ENCODE data around the gene DAB1.

DAB1 gene

DNA sequence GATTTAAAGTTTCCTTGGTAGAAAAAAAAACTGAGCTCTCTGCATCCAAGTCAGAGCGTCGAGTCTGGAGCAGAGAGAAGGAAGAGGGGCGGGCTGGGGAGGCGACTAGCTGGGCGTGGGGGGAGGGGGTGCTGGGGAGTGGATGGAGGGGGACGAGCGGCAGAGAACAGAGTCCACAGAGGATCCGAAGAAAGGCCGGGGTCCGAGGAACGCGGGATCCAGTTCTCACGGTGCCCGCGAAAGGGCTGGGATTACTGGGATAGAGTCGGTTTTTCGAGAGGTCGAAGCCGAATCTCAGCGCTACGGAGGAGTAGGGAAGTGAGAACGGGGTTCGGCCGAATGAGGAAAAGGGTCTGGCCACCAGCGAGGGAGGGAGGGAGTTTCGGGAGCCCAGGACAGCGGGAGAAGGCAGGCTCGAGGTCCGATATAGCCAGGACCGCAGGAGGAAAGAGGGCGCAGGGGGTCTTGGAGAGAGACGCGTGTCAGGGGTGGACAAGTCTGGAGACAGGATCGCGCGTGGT lies 665 bp downstream of the DAB1 start:
- peak overlapping the region; percentile 95 for H2AFZ ChIP-seq (ENCODE audit: low read length)
- peak overlapping the region; percentile 96 for H3K18ac ChIP-seq (ENCODE audit: low read length)
- no peaks in the 10 kb centered on the region for H3K9me3 ChIP-seq (replicated peaks in 1 of 2; ENCODE audit: control insufficient read depth in 2 of 2, insufficient read depth in 1 of 2, low read depth in 1 of 2, low read length in 2 of 2)
- peak overlapping the region; percentile 62 to 90 for H3K4me3 ChIP-seq (ENCODE audit: low read length in 2 of 2)
- no peak overlapping the region for H2BK120ac ChIP-seq (ENCODE audit: low read depth, low read length)
- no peak overlapping the region for H4K8ac ChIP-seq (ENCODE audit: low read depth, low read length)
- no peaks in the 10 kb centered on the region for H3K36me3 ChIP-seq (replicated peaks in 1 of 2; ENCODE audit: control insufficient read depth in 2 of 2, insufficient read depth in 2 of 2, low read length in 2 of 2)
- peak overlapping the region; percentile 60 for H3K27ac ChIP-seq (replicated peaks; ENCODE audit: low read length)
- H3K79me1 ChIP-seq (ENCODE audit: low read depth, low read length) = peaks cover 2% of the 10 kb centered on the region
- H3K27me3 ChIP-seq (ENCODE audit: control insufficient read depth in 3 of 3, insufficient read depth in 3 of 3, low read depth in 1 of 3, low read length in 3 of 3) = peaks cover 0 to 2% (median 0%) of the 10 kb centered on the region in 3 experiments
- peak overlapping the region; percentile 99 for H3K4me2 ChIP-seq (ENCODE audit: insufficient read depth, low read length, poor library complexity, severe bottlenecking)
- H2BK12ac ChIP-seq (ENCODE audit: low read length) = no peak overlapping the region
- H2AK5ac ChIP-seq (ENCODE audit: low read depth, low read length) = peak overlapping the region; percentile 20
- H2BK5ac ChIP-seq (ENCODE audit: low read length) = peak overlapping the region; percentile 91
- peak overlapping the region; percentile 1 for H3K14ac ChIP-seq (ENCODE audit: low read length)
- peaks cover 2% of the 10 kb centered on the region in 2 donors for H3K4me1 ChIP-seq (ENCODE audit: control insufficient read depth in 2 of 2, insufficient read depth in 1 of 2, low read depth in 1 of 2, low read length in 2 of 2)
- peak; percentile 54 for DNase-seq (ENCODE audit: low spot score)
- no peak overlapping the region for H4K91ac ChIP-seq (ENCODE audit: low read depth, low read length, poor library complexity)
- no CpG with 5 or more reads among the region's 36 CpGs for WGBS, 2 donors (ENCODE audit: extremely low coverage in 2 of 2, insufficient read length in 2 of 2, insufficient replicate concordance in 1 of 2)
- peak overlapping the region; percentile 55 for H3K4ac ChIP-seq (ENCODE audit: low read length)
- H2BK15ac ChIP-seq (ENCODE audit: low read length) = no peak overlapping the region
- peak overlapping the region; percentile 91 for H3K9ac ChIP-seq (ENCODE audit: low read depth, low read length, poor library complexity)
- H3K23ac ChIP-seq (ENCODE audit: low read depth, low read length, poor library complexity) = peak overlapping the region; percentile 71

DNA sequence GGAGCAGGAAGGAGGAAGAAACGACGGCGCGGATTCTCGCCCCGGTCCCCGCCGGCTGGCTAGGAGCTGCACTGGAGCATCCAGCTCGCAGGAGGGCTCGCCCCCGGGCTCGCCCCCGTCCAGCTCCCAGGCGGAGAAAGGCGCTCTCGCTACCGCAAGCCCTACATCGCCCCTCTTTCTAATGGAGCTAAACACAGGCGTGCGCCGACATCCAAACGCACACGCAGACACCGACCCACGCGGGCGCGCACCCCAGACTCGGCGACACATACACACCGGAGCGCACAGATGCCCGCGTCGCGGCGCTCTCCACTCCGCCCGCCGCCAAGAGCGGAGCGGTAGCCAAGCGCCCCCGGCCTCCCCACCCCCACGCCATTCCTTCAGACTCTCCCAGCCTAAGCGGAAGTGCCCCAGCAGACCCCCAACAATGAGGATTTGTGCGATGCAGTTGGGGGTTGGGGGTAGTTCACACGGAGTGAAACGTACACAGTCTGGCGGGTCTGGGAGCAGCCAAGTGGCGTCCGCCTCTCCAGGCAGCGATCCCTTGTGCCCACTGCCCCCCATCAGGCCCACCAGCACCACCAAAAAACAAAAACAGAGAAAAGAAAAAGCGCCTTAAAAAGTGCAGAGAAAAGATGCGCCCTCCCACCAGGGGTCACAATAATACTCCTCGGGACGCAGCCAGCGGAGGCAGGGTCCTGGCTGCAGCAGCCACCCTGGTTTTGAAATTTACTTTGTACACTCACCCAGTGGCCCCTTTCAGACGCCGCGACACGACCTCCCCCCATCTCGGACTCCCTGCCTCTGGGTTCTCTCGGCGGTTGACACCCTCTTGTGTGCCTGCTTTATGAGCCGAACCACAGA lies 1.4 kb downstream of the DAB1 start:
- Histone ChIP-seq H3K14ac (ENCODE audit: low read length) (no peak overlapping the region), H3K9me3 (replicated peaks in 1 of 2; ENCODE audit: control insufficient read depth in 2 of 2, insufficient read depth in 1 of 2, low read depth in 1 of 2, low read length in 2 of 2) (no peaks in the 10 kb centered on the region), H3K4me2 (ENCODE audit: insufficient read depth, low read length, poor library complexity, severe bottlenecking) (peak overlapping the region; percentile 99), H3K27me3 (ENCODE audit: control insufficient read depth in 3 of 3, insufficient read depth in 3 of 3, low read depth in 1 of 3, low read length in 3 of 3) (peaks cover 0 to 2% (median 0%) of the 10 kb centered on the region in 3 experiments), H2AK5ac (ENCODE audit: low read depth, low read length) (peak overlapping the region; percentile 8), H3K18ac (ENCODE audit: low read length) (peak overlapping the region; percentile 96), H3K4ac (ENCODE audit: low read length) (peak overlapping the region; percentile 32), H2BK120ac (ENCODE audit: low read depth, low read length) (peak overlapping the region; percentile 54), H2AFZ (ENCODE audit: low read length) (peak overlapping the region; percentile 95), H3K4me3 (ENCODE audit: low read length in 2 of 2) (peak overlapping the region; percentile 62 to 90), H3K4me1 (ENCODE audit: control insufficient read depth in 2 of 2, insufficient read depth in 1 of 2, low read depth in 1 of 2, low read length in 2 of 2) (peaks cover 2% of the 10 kb centered on the region in 2 donors), H2BK5ac (ENCODE audit: low read length) (peak overlapping the region; percentile 63), H2BK15ac (ENCODE audit: low read length) (peak overlapping the region; percentile 86), H2BK12ac (ENCODE audit: low read length) (no peak overlapping the region), H3K23ac (ENCODE audit: low read depth, low read length, poor library complexity) (peak overlapping the region; percentile 71), H4K8ac (ENCODE audit: low read depth, low read length) (no peak overlapping the region), H3K36me3 (replicated peaks in 1 of 2; ENCODE audit: control insufficient read depth in 2 of 2, insufficient read depth in 2 of 2, low read length in 2 of 2) (no peaks in the 10 kb centered on the region), H3K9ac (ENCODE audit: low read depth, low read length, poor library complexity) (peak overlapping the region; percentile 91), H3K27ac (replicated peaks; ENCODE audit: low read length) (peak overlapping the region; percentile 56), H3K79me1 (ENCODE audit: low read depth, low read length) (peaks cover 5% of the 10 kb centered on the region), H4K91ac (ENCODE audit: low read depth, low read length, poor library complexity) (no peak overlapping the region)
- DNase-seq (ENCODE audit: low spot score) = peak; percentile 63
- no CpG with 5 or more reads among the region's 66 CpGs for WGBS, 2 donors (ENCODE audit: extremely low coverage in 2 of 2, insufficient read length in 2 of 2, insufficient replicate concordance in 1 of 2)

DNA sequence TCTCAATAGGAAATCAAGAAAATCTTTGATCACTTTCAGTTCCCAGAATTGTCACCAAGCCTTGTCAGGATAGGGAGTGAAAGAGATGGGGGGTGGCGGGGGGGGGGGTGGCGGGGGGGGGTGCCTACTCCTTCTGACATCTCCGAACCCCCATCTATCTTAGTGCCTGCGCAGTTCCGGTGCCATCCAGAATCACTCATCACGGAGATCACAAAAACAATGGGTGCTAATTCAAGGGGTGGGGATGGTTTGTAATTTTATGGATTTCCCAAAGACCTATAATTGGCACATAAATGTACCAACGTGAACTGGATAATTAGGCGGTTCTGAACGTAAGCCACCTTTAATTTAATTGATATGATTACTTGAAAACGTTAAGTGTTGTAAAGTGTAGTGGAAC lies 2.1 kb downstream of the DAB1 start:
- Histone ChIP-seq H3K27ac (replicated peaks; ENCODE audit: low read length) (peak overlapping the region; percentile 44), H4K91ac (ENCODE audit: low read depth, low read length, poor library complexity) (no peak overlapping the region), H3K23ac (ENCODE audit: low read depth, low read length, poor library complexity) (no peak overlapping the region), H2BK5ac (ENCODE audit: low read length) (no peak overlapping the region), H4K8ac (ENCODE audit: low read depth, low read length) (no peak overlapping the region), H3K14ac (ENCODE audit: low read length) (no peak overlapping the region), H3K4me3 (ENCODE audit: low read length in 2 of 2) (peak overlapping the region; percentile 62 to 90), H3K4ac (ENCODE audit: low read length) (no peak overlapping the region), H3K4me1 (ENCODE audit: control insufficient read depth in 2 of 2, insufficient read depth in 1 of 2, low read depth in 1 of 2, low read length in 2 of 2) (peaks cover 2% of the 10 kb centered on the region in 2 donors), H2BK120ac (ENCODE audit: low read depth, low read length) (no peak overlapping the region), H2BK15ac (ENCODE audit: low read length) (no peak overlapping the region), H3K18ac (ENCODE audit: low read length) (no peak overlapping the region), H3K9ac (ENCODE audit: low read depth, low read length, poor library complexity) (no peak overlapping the region), H3K79me1 (ENCODE audit: low read depth, low read length) (peaks cover 5% of the 10 kb centered on the region), H2BK12ac (ENCODE audit: low read length) (no peak overlapping the region), H3K36me3 (replicated peaks in 1 of 2; ENCODE audit: control insufficient read depth in 2 of 2, insufficient read depth in 2 of 2, low read length in 2 of 2) (no peaks in the 10 kb centered on the region), H3K9me3 (replicated peaks in 1 of 2; ENCODE audit: control insufficient read depth in 2 of 2, insufficient read depth in 1 of 2, low read depth in 1 of 2, low read length in 2 of 2) (no peaks in the 10 kb centered on the region), H3K27me3 (ENCODE audit: control insufficient read depth in 3 of 3, insufficient read depth in 3 of 3, low read depth in 1 of 3, low read length in 3 of 3) (peaks cover 0 to 2% (median 0%) of the 10 kb centered on the region in 3 experiments), H3K4me2 (ENCODE audit: insufficient read depth, low read length, poor library complexity, severe bottlenecking) (peak overlapping the region; percentile 99), H2AFZ (ENCODE audit: low read length) (peak overlapping the region; percentile 95), H2AK5ac (ENCODE audit: low read depth, low read length) (no peak overlapping the region)
- DNase-seq (ENCODE audit: low spot score) = no peak
- no CpG with 5 or more reads among the region's 10 CpGs for WGBS, 2 donors (ENCODE audit: extremely low coverage in 2 of 2, insufficient read length in 2 of 2, insufficient replicate concordance in 1 of 2)

Data from neuronal stem cell (in vitro differentiated cells).